Erythroblast (primary cell): ENCODE data around the gene ELAVL2.

ENCODE experiments used
- GATA1 ChIP-seq: IDR thresholded peaks from 2 replicates; pipeline ENCODE4 v1.6.1; 2011; ENCODE audit warnings: low read depth, mild to moderate bottlenecking, control low read depth, low read length, moderate library complexity
- POLR2A ChIP-seq: IDR thresholded peaks from 2 replicates; pipeline ENCODE4 v1.6.1; 2011; ENCODE audit warnings: mild to moderate bottlenecking, low read length

GRCh38 chr9:23801523-23801922, 24.5 kb downstream of the ELAVL2 start:
- no peak for TF ChIP-seq POLR2A
- TF ChIP-seq GATA1 = no peak
